Liver (tissue), 2 donors: ENCODE results near the gene PKD1L1.

Source experiments
- TF ChIP-seq, protein P1 (sequence below): IDR thresholded peaks from 2 replicates; pipeline ENCODE4 v1.6.1; 2016; ENCODE audit warnings: antibody characterized with exemption, mild to moderate bottlenecking
- TF ChIP-seq, protein P2 (sequence below): fragments of 150-350 bp; IDR thresholded peaks from 2 replicates; pipeline ENCODE4 v1.5.1; 2017; ENCODE audit warnings: improper control_type of control experiment, low read depth, low read length; ENCODE audit not compliant: missing input control
- donor health status: healthy.

DNA sequence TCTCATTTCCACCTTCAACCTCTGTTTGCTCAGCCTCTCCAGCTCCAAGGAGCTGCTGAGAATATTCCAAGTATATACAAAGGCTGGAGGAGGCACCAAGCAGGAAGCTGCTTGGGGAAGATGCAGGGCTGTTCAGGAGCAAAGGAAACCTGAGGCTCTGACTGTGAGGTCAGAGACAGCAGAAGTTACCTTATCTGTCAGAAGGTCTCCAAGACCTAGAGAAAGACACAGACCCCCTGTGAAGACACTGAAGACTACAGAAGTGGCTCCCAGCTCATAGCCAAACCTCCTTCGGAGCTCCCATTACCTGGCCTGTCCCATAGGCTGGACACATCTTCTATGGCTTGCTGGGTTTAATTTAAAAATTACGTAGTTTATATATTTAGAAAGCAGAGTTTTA is 53.2 kb downstream of the PKD1L1 start:
- TF ChIP-seq, protein P1, sequence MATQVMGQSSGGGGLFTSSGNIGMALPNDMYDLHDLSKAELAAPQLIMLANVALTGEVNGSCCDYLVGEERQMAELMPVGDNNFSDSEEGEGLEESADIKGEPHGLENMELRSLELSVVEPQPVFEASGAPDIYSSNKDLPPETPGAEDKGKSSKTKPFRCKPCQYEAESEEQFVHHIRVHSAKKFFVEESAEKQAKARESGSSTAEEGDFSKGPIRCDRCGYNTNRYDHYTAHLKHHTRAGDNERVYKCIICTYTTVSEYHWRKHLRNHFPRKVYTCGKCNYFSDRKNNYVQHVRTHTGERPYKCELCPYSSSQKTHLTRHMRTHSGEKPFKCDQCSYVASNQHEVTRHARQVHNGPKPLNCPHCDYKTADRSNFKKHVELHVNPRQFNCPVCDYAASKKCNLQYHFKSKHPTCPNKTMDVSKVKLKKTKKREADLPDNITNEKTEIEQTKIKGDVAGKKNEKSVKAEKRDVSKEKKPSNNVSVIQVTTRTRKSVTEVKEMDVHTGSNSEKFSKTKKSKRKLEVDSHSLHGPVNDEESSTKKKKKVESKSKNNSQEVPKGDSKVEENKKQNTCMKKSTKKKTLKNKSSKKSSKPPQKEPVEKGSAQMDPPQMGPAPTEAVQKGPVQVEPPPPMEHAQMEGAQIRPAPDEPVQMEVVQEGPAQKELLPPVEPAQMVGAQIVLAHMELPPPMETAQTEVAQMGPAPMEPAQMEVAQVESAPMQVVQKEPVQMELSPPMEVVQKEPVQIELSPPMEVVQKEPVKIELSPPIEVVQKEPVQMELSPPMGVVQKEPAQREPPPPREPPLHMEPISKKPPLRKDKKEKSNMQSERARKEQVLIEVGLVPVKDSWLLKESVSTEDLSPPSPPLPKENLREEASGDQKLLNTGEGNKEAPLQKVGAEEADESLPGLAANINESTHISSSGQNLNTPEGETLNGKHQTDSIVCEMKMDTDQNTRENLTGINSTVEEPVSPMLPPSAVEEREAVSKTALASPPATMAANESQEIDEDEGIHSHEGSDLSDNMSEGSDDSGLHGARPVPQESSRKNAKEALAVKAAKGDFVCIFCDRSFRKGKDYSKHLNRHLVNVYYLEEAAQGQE, result no peak
- TF ChIP-seq, protein P2, sequence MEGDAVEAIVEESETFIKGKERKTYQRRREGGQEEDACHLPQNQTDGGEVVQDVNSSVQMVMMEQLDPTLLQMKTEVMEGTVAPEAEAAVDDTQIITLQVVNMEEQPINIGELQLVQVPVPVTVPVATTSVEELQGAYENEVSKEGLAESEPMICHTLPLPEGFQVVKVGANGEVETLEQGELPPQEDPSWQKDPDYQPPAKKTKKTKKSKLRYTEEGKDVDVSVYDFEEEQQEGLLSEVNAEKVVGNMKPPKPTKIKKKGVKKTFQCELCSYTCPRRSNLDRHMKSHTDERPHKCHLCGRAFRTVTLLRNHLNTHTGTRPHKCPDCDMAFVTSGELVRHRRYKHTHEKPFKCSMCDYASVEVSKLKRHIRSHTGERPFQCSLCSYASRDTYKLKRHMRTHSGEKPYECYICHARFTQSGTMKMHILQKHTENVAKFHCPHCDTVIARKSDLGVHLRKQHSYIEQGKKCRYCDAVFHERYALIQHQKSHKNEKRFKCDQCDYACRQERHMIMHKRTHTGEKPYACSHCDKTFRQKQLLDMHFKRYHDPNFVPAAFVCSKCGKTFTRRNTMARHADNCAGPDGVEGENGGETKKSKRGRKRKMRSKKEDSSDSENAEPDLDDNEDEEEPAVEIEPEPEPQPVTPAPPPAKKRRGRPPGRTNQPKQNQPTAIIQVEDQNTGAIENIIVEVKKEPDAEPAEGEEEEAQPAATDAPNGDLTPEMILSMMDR, result no peak
